ENCODE data around the gene KRT85.

The KRT85 gene

DNA sequence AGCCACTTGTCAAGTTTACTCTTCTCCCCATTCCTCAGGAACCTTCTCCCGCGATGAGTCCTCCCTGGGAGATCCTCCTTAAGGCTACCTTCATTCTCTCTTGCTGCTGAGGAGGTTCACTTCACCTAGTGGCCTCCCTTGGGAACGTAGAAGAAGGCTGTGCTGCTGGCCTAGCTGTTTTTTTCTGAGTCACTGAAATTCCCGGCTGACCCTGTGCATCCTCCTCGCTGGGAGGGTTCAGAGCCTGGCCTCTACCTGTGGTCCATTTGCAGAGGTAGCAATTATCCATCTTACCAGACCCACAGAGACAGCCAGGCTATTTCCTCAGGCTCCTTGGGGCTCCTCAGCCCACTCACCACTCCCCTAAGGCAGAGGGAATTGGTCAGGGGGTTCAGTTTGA is 34.2 kb upstream of the KRT85 start (continued):
- TF ChIP-seq ZNF600 (tag by site-specific recombination; IDR thresholded peaks at IDR 0.05) (no peak), ZNF660 (tag by site-specific recombination; IDR thresholded peaks at IDR 0.05) (no peak), ZNF121 (tag by site-specific recombination; IDR thresholded peaks at IDR 0.05) (no peak), ZNF530 (tag by site-specific recombination; IDR thresholded peaks at IDR 0.05; ENCODE audit: low read depth) (no peak), ZNF16 (tag by site-specific recombination; IDR thresholded peaks at IDR 0.05; ENCODE audit: low read depth) (no peak), ZNF501 (tag by site-specific recombination; IDR thresholded peaks at IDR 0.05) (no peak), ZNF776 (tag by site-specific recombination; IDR thresholded peaks at IDR 0.05; ENCODE audit: borderline replicate concordance) (no peak)

DNA sequence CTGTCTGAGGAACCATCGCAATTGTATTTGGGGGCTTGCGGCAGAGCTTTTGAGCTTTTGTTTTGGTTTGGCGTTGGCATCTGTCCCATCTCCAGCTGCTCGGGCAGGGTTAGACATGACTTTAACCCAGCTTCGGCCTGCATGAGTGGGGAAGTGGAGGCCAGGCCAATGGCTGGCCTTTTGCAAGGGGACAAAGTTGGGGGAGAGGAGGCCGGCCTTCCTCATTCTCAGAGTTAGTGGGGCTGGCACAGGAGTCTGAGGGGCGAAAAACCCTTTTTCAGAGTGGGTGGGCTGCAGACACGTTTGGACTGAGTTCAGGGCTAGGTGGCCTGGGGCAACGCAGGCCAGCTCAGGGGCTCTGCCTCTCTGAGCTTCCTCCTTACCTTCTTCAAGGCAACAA is 33.6 kb upstream of the KRT85 start:
- no peaks in the 10 kb centered on the region for H3K9me3 ChIP-seq (ENCODE audit: control insufficient read depth, insufficient read depth, low read depth, low read length)
- no peak overlapping the region for H3K4me3 ChIP-seq (ENCODE audit: low read depth, low read length)
- POLR2A ChIA-PET = no interaction called here
- H3K36me3 ChIP-seq (ENCODE audit: control insufficient read depth in 2 of 2, insufficient read depth in 1 of 2, low read length in 2 of 2) = no peaks in the 10 kb centered on the region
- no peak overlapping the region for H3K27ac ChIP-seq (ENCODE audit: extremely low read depth, low read depth, low read length)
- H3K4me1 ChIP-seq (ENCODE audit: control insufficient read depth, insufficient read depth, low read length) = no peaks in the 10 kb centered on the region
- CTCF ChIA-PET = interaction anchor here (0.6 to 1.1 kb wide), 6 partner anchors 18 to 478 kb away, joined by 3 to 7 read pairs (median 4); no protein-coding TSS in a partner anchor
- TF ChIP-seq, protein P1, sequence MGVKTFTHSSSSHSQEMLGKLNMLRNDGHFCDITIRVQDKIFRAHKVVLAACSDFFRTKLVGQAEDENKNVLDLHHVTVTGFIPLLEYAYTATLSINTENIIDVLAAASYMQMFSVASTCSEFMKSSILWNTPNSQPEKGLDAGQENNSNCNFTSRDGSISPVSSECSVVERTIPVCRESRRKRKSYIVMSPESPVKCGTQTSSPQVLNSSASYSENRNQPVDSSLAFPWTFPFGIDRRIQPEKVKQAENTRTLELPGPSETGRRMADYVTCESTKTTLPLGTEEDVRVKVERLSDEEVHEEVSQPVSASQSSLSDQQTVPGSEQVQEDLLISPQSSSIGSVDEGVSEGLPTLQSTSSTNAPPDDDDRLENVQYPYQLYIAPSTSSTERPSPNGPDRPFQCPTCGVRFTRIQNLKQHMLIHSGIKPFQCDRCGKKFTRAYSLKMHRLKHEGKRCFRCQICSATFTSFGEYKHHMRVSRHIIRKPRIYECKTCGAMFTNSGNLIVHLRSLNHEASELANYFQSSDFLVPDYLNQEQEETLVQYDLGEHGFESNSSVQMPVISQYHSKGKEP (tag by site-specific recombination; IDR thresholded peaks at IDR 0.05) = no peak
- TF ChIP-seq, protein P2, sequence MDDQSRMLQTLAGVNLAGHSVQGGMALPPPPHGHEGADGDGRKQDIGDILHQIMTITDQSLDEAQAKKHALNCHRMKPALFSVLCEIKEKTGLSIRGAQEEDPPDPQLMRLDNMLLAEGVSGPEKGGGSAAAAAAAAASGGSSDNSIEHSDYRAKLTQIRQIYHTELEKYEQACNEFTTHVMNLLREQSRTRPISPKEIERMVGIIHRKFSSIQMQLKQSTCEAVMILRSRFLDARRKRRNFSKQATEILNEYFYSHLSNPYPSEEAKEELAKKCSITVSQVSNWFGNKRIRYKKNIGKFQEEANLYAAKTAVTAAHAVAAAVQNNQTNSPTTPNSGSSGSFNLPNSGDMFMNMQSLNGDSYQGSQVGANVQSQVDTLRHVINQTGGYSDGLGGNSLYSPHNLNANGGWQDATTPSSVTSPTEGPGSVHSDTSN (CRISPR knock-in tag; IDR thresholded peaks at IDR 0.05) = no peak
- TF ChIP-seq ZNF426 (tag by site-specific recombination; IDR thresholded peaks at IDR 0.05) = no peak
- no peak for TF ChIP-seq ZNF76 (tag by site-specific recombination; IDR thresholded peaks at IDR 0.05; ENCODE audit: borderline replicate concordance, low read depth)
- TF ChIP-seq, protein P3, sequence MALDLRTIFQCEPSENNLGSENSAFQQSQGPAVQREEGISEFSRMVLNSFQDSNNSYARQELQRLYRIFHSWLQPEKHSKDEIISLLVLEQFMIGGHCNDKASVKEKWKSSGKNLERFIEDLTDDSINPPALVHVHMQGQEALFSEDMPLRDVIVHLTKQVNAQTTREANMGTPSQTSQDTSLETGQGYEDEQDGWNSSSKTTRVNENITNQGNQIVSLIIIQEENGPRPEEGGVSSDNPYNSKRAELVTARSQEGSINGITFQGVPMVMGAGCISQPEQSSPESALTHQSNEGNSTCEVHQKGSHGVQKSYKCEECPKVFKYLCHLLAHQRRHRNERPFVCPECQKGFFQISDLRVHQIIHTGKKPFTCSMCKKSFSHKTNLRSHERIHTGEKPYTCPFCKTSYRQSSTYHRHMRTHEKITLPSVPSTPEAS (tag by site-specific recombination; IDR thresholded peaks at IDR 0.05) = no peak
- no peak for TF ChIP-seq ZNF221 (tag by site-specific recombination; IDR thresholded peaks at IDR 0.05; ENCODE audit: borderline replicate concordance)

DNA sequence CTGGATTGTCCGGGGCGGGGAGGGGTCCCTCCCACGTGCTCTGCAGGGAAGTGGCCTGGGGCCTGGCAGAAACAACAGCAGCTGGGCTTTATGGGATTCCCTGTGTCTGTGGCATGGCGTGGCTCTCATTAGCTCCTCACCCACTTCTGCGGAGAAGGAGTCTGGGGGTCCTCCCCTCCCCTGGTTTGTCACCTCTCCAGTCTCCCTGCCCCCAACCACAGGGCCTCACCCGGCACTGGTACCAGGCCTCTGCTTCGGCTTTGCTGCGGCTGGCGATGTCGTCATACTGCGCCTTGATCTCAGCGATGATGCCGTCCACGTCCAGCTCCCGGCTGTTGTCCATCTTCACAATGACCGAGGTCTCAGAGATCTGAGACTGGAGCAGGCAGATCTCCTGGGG is 32.5 kb upstream of the KRT85 start:
- Histone ChIP-seq H3K9me3 (ENCODE audit: control insufficient read depth, insufficient read depth, low read depth, low read length) (no peaks in the 10 kb centered on the region), H3K4me3 (ENCODE audit: low read depth, low read length) (no peak overlapping the region), H3K4me1 (ENCODE audit: control insufficient read depth, insufficient read depth, low read length) (no peaks in the 10 kb centered on the region), H3K27ac (ENCODE audit: extremely low read depth, low read depth, low read length) (no peak overlapping the region), H3K36me3 (ENCODE audit: control insufficient read depth in 2 of 2, insufficient read depth in 1 of 2, low read length in 2 of 2) (no peaks in the 10 kb centered on the region)
- ChIA-PET CTCF (interaction anchor here (1.1 to 1.6 kb wide), 2 partner anchors 27 to 471 kb away, joined by 4 read pairs; no protein-coding TSS in a partner anchor), POLR2A (no interaction called here)
- TF ChIP-seq ZIC2 (tag by site-specific recombination; IDR thresholded peaks at IDR 0.05) (peak; percentile 13; the same call in 1 of the 2 replicates), ZNF121 (tag by site-specific recombination; IDR thresholded peaks at IDR 0.05) (no peak)

DNA sequence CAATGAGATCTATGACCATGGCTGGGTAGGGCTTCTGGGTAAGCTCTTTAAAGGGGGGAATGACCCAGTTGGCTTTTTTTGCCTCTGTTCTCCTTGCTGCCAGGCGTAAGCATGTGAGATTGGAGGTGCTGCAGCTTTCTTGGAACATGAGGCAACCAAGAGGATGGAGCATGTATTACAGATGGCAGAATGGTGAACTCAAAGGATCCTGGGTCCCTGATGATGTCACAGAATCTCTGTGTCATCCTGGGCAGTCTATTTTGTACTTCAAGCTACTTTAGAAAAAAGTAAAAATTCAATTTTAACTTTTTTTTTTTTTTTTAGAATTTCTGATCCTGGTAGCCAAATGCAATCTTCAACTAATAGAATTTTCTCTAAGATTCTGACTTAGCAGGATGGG is 30.9 kb upstream of the KRT85 start:
- Histone ChIP-seq H3K36me3 (ENCODE audit: control insufficient read depth in 2 of 2, insufficient read depth in 1 of 2, low read length in 2 of 2) (no peaks in the 10 kb centered on the region), H3K4me1 (ENCODE audit: control insufficient read depth, insufficient read depth, low read length) (no peaks in the 10 kb centered on the region), H3K9me3 (ENCODE audit: control insufficient read depth, insufficient read depth, low read depth, low read length) (no peaks in the 10 kb centered on the region), H3K4me3 (ENCODE audit: low read depth, low read length) (no peak overlapping the region), H3K27ac (ENCODE audit: extremely low read depth, low read depth, low read length) (no peak overlapping the region)
- TF ChIP-seq ZNF510 (tag by site-specific recombination; IDR thresholded peaks at IDR 0.05; ENCODE audit: insufficient replicate concordance) (no peak), ZBTB21 (tag by site-specific recombination; IDR thresholded peaks at IDR 0.05) (no peak), GLIS1 (tag by site-specific recombination; IDR thresholded peaks at IDR 0.05) (no peak), ZNF37A (tag by site-specific recombination; IDR thresholded peaks at IDR 0.05) (no peak), ZSCAN23 (tag by site-specific recombination; IDR thresholded peaks at IDR 0.05) (no peak), ZNF501 (tag by site-specific recombination; IDR thresholded peaks at IDR 0.05) (no peak)
- ChIA-PET POLR2A (no interaction called here), CTCF (interaction anchor here (0.6 to 2.1 kb wide), 8 partner anchors 14 to 487 kb away, joined by 3 to 9 read pairs (median 4); no protein-coding TSS in a partner anchor)
